WTC11 (cell line): Measurements from ENCODE around the gene FGF6. TPM values are rescaled to one million over a fixed set of nuclear protein-coding genes. Genes with fewer than 3 reads are reported as not detected.

Experiments used
- ATAC-seq: fragments of 200-7000 bp; cut with Tn5 transposase; 2 replicates; pipeline ENCODE4 v1.10.0; 2021; ENCODE audit warnings: mild to moderate bottlenecking, moderate library complexity
- CTCF ChIA-PET: fragments of 300-600 bp; sonication (Branson Sonifier 250); formaldehyde crosslinking; loops from one replicate; lab custom pipeline; 2021; ENCODE audit warnings: antibody characterized with exemption; lab: Charles Lee
- POLR2A ChIA-PET: fragments of 350-600 bp; sonication (Branson Sonifier 250); formaldehyde crosslinking; loops from one replicate; lab custom pipeline; 2021; ENCODE audit warnings: antibody characterized with exemption; lab: Charles Lee
- DNase-seq: peaks from one replicate; pipeline ENCODE4 v3.0.0; 2021; ENCODE audit warnings: low spot score
- H3K27ac Mint-ChIP-seq: 2 replicates; pipeline ENCODE4 v1.8.0; 2021; ENCODE audit warnings: mixed read lengths
- H3K27me3 Mint-ChIP-seq: 2 replicates; pipeline ENCODE4 v1.8.0; 2021; ENCODE audit warnings: low read depth, mild to moderate bottlenecking, moderate library complexity, mixed read lengths
- H3K36me3 Mint-ChIP-seq: 2 replicates; pipeline ENCODE4 v1.8.0; 2021; ENCODE audit warnings: mixed read lengths
- H3K4me1 Mint-ChIP-seq: 2 replicates; pipeline ENCODE4 v1.8.0; 2022; ENCODE audit warnings: mixed read lengths
- H3K4me3 Mint-ChIP-seq: 2 replicates; pipeline ENCODE4 v1.8.0; 2021; ENCODE audit warnings: mild to moderate bottlenecking, moderate library complexity, mixed read lengths
- H3K9me3 Mint-ChIP-seq: 2 replicates; pipeline ENCODE4 v1.8.0; 2021; ENCODE audit warnings: mixed read lengths
- CREB1 ChIP-seq: sonication (generic); formaldehyde crosslinking; IDR thresholded peaks from 2 replicates; pipeline ENCODE4 v1.8.0; 2023; ENCODE audit warnings: mild to moderate bottlenecking, missing genetic modification reagents
- CREM ChIP-seq: sonication (generic); formaldehyde crosslinking; IDR thresholded peaks from 2 replicates; pipeline ENCODE4 v1.8.1; 2022; ENCODE audit warnings: mild to moderate bottlenecking, missing genetic modification reagents, moderate library complexity
- CTCF ChIP-seq: fragments of 200-600 bp; IDR thresholded peaks from 2 replicates; pipeline ENCODE4 v1.8.0; 2022; ENCODE audit warnings: antibody characterized with exemption
- E2F5 ChIP-seq: sonication (generic); formaldehyde crosslinking; IDR thresholded peaks from 2 replicates; pipeline ENCODE4 v1.8.1; 2022; ENCODE audit warnings: mild to moderate bottlenecking, moderate library complexity, missing genetic modification reagents
- EMX1 ChIP-seq: fragments of 250-450 bp; sonication (Bioruptor Pico); IDR thresholded peaks from 2 replicates; pipeline ENCODE4 v1.8.0; 2021; ENCODE audit warnings: mild to moderate bottlenecking
- ERG ChIP-seq: fragments of 250-450 bp; sonication (Bioruptor Pico); IDR thresholded peaks from 2 replicates; pipeline ENCODE4 v1.8.0; 2021; ENCODE audit warnings: mild to moderate bottlenecking
- ESRRA ChIP-seq: sonication (generic); formaldehyde crosslinking; IDR thresholded peaks from 2 replicates; pipeline ENCODE4 v1.8.1; 2022; ENCODE audit warnings: mild to moderate bottlenecking, missing genetic modification reagents, borderline replicate concordance
- FOXJ3 ChIP-seq: sonication (generic); formaldehyde crosslinking; IDR thresholded peaks from 2 replicates; pipeline ENCODE4 v1.9.0; 2021; ENCODE audit warnings: missing genetic modification reagents, mild to moderate bottlenecking, borderline replicate concordance
- JUN ChIP-seq: sonication (generic); formaldehyde crosslinking; IDR thresholded peaks from 2 replicates; pipeline ENCODE4 v1.8.0; 2023; ENCODE audit warnings: mild to moderate bottlenecking, missing genetic modification reagents
- NFE2L1 ChIP-seq: sonication (generic); formaldehyde crosslinking; IDR thresholded peaks from 2 replicates; pipeline ENCODE4 v1.8.1; 2023; ENCODE audit warnings: missing genetic modification reagents
- NR3C1 ChIP-seq: sonication (generic); formaldehyde crosslinking; conservative IDR thresholded peaks from 2 replicates; pipeline ENCODE4 v1.8.1; 2023; ENCODE audit warnings: low read depth, mild to moderate bottlenecking, missing genetic modification reagents
- SMAD3 ChIP-seq: sonication (generic); formaldehyde crosslinking; IDR thresholded peaks from 2 replicates; pipeline ENCODE4 v1.8.0; 2022; ENCODE audit warnings: missing genetic modification reagents, mild to moderate bottlenecking, borderline replicate concordance
- SOX15 ChIP-seq: fragments of 250-450 bp; sonication (Bioruptor Pico); IDR thresholded peaks from 2 replicates; pipeline ENCODE4 v1.9.0; 2021; ENCODE audit warnings: mild to moderate bottlenecking
- STAT6 ChIP-seq: sonication (generic); formaldehyde crosslinking; conservative IDR thresholded peaks from 2 replicates; pipeline ENCODE4 v1.8.1; 2023; ENCODE audit warnings: mild to moderate bottlenecking, low read depth, missing genetic modification reagents, moderate library complexity
- USF2 ChIP-seq: sonication (generic); formaldehyde crosslinking; IDR thresholded peaks from 2 replicates; pipeline ENCODE4 v1.8.1; 2023; ENCODE audit warnings: mild to moderate bottlenecking, missing genetic modification reagents, moderate library complexity
- ZNF121 ChIP-seq: sonication (generic); formaldehyde crosslinking; IDR thresholded peaks from 2 replicates; pipeline ENCODE4 v1.8.0; 2023; ENCODE audit warnings: missing genetic modification reagents
- ZNF263 ChIP-seq: sonication (generic); formaldehyde crosslinking; IDR thresholded peaks from 2 replicates; pipeline ENCODE4 v1.8.1; 2022; ENCODE audit warnings: low read depth, mild to moderate bottlenecking, moderate library complexity, missing genetic modification reagents
- ZNF512 ChIP-seq: sonication (generic); formaldehyde crosslinking; IDR thresholded peaks from 2 replicates; pipeline ENCODE4 v1.8.1; 2022; ENCODE audit warnings: missing genetic modification reagents, borderline replicate concordance
- total RNA-seq: library from RNA; stranded (reverse); gene quantifications from 3 replicates; pipeline ENCODE4 v1.2.3, GENCODE V29; 2021
- TF ChIP-seq, protein P1 (sequence below): fragments of 250-450 bp; sonication (Bioruptor Pico); IDR thresholded peaks from 2 replicates; pipeline ENCODE4 v1.9.0; 2021; ENCODE audit warnings: mild to moderate bottlenecking, borderline replicate concordance
- TF ChIP-seq, protein P2 (sequence below): fragments of 250-450 bp; sonication (Bioruptor Pico); IDR thresholded peaks from 2 replicates; pipeline ENCODE4 v1.9.0; 2021; ENCODE audit warnings: moderate library complexity, mild to moderate bottlenecking, inconsistent platforms, borderline replicate concordance

Gene FGF6
- total RNA-seq, 1 experiment from 2014 or later: not detected

DNA sequence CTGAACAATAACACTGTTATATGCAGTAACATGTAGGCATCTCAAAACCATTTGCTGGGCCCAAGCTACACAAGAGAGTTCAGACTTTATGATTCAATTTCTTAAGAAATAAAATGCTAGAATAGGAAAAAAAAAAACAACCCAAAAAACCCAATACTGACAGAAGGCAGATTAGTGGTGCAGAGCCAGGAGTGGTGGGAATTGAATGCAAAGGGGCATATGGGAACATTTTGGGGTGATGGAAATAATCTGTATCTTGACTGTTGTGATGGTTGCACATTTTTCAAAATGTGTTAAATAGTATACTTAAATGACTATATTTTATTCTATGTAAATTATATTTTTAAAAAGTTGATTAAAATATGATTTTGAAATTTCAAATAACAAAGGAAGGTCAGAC, 23.4 kb upstream of the FGF6 start:
- DNase-seq (no peak), ATAC-seq (no peak)
- no peaks in the 10 kb centered on the region for H3K27me3 Mint-ChIP-seq
- H3K9me3 Mint-ChIP-seq: no peaks in the 10 kb centered on the region
- no peak overlapping the region for H3K27ac Mint-ChIP-seq
- H3K4me3 Mint-ChIP-seq: no peak overlapping the region
- no peaks in the 10 kb centered on the region for H3K36me3 Mint-ChIP-seq
- CTCF ChIA-PET: no interaction called here
- H3K4me1 Mint-ChIP-seq: no peaks in the 10 kb centered on the region
- TF ChIP-seq STAT6 (no peak), JUN (CRISPR knock-in tag) (no peak), CREB1 (CRISPR knock-in tag) (no peak), USF2 (no peak), E2F5 (CRISPR knock-in tag) (no peak), CTCF (no peak), EMX1 (CRISPR knock-in tag) (no peak), ZNF512 (no peak), NFE2L1 (CRISPR knock-in tag) (no peak), CREM (CRISPR knock-in tag) (no peak), FOXJ3 (CRISPR knock-in tag) (no peak), NR3C1 (CRISPR knock-in tag) (no peak), SOX15 (no peak), ZNF121 (CRISPR knock-in tag) (no peak), ERG (CRISPR knock-in tag) (no peak), ZNF263 (CRISPR knock-in tag) (no peak), SMAD3 (CRISPR knock-in tag) (no peak), ESRRA (CRISPR knock-in tag) (no peak)
- TF ChIP-seq, protein P1, sequence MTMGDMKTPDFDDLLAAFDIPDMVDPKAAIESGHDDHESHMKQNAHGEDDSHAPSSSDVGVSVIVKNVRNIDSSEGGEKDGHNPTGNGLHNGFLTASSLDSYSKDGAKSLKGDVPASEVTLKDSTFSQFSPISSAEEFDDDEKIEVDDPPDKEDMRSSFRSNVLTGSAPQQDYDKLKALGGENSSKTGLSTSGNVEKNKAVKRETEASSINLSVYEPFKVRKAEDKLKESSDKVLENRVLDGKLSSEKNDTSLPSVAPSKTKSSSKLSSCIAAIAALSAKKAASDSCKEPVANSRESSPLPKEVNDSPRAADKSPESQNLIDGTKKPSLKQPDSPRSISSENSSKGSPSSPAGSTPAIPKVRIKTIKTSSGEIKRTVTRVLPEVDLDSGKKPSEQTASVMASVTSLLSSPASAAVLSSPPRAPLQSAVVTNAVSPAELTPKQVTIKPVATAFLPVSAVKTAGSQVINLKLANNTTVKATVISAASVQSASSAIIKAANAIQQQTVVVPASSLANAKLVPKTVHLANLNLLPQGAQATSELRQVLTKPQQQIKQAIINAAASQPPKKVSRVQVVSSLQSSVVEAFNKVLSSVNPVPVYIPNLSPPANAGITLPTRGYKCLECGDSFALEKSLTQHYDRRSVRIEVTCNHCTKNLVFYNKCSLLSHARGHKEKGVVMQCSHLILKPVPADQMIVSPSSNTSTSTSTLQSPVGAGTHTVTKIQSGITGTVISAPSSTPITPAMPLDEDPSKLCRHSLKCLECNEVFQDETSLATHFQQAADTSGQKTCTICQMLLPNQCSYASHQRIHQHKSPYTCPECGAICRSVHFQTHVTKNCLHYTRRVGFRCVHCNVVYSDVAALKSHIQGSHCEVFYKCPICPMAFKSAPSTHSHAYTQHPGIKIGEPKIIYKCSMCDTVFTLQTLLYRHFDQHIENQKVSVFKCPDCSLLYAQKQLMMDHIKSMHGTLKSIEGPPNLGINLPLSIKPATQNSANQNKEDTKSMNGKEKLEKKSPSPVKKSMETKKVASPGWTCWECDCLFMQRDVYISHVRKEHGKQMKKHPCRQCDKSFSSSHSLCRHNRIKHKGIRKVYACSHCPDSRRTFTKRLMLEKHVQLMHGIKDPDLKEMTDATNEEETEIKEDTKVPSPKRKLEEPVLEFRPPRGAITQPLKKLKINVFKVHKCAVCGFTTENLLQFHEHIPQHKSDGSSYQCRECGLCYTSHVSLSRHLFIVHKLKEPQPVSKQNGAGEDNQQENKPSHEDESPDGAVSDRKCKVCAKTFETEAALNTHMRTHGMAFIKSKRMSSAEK (CRISPR knock-in tag): no peak
- TF ChIP-seq, protein P2, sequence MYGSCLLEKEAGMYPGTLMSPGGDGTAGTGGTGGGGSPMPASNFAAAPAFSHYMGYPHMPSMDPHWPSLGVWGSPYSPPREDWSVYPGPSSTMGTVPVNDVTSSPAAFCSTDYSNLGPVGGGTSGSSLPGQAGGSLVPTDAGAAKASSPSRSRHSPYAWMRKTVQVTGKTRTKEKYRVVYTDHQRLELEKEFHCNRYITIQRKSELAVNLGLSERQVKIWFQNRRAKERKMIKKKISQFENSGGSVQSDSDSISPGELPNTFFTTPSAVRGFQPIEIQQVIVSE (CRISPR knock-in tag): no peak
- POLR2A ChIA-PET: no interaction called here
